GM20431 (cell line): ENCODE data around the gene NRDE2.

Experiments used
- in situ Hi-C: fragments of 300-500 bp; cut with MseI, MboI; formaldehyde crosslinking; loops from one replicate; pipeline ENCODE4 v1.15.0; 2020; ENCODE audit warnings: low sequenced_read_pairs; ENCODE audit not compliant: unreplicated experiment

NRDE2 gene

GRCh38 chr14:90331497-90332270 lies at the start of gene NRDE2:
NRDE2 (minus strand) TSS chr14:90331941; CDS start chr14:90331904, 37 bp downstream.
- in situ Hi-C loops, result no loop called here

- in situ Hi-C loops, result no loop called here
Measured at GRCh38 chr14:90381011-90381786, 49.5 kb upstream of the NRDE2 start.

GRCh38 chr14:90379106-90379505 lies 47.4 kb upstream of the NRDE2 start:
- in situ Hi-C loops, result no loop called here

GRCh38 chr14:90378249-90378648 lies 46.5 kb upstream of the NRDE2 start:
- in situ Hi-C loops, result no loop called here

- in situ Hi-C loops, result no loop called here
Measured at GRCh38 chr14:90375934-90376333, 44.2 kb upstream of the NRDE2 start.

GRCh38 chr14:90374813-90375212 lies 43.1 kb upstream of the NRDE2 start:
- in situ Hi-C loops, result no loop called here

GRCh38 chr14:90373887-90374286 lies 42.1 kb upstream of the NRDE2 start:
- in situ Hi-C loops, result no loop called here

- in situ Hi-C loops, result no loop called here
Measured at GRCh38 chr14:90368946-90369721, 37.4 kb upstream of the NRDE2 start.

GRCh38 chr14:90362558-90362896 lies 30.8 kb upstream of the NRDE2 start:
- in situ Hi-C loops, result no loop called here

- in situ Hi-C loops, result no loop called here
Measured at GRCh38 chr14:90361865-90362557, 30.3 kb upstream of the NRDE2 start.

GRCh38 chr14:90358359-90358758 lies 26.6 kb upstream of the NRDE2 start:
- in situ Hi-C loops, result no loop called here

- in situ Hi-C loops, result no loop called here
Measured at GRCh38 chr14:90356925-90357324, 25.2 kb upstream of the NRDE2 start.

- in situ Hi-C loops, result no loop called here
Measured at GRCh38 chr14:90355540-90356518, 24.1 kb upstream of the NRDE2 start.

GRCh38 chr14:90354551-90355298 lies 23.0 kb upstream of the NRDE2 start:
- in situ Hi-C loops, result no loop called here

- in situ Hi-C loops, result no loop called here
Measured at GRCh38 chr14:90349739-90350138, 18.0 kb upstream of the NRDE2 start.

GRCh38 chr14:90348270-90348669 lies 16.5 kb upstream of the NRDE2 start:
- in situ Hi-C loops, result no loop called here

- in situ Hi-C loops, result no loop called here
Measured at GRCh38 chr14:90345239-90345557, 13.5 kb upstream of the NRDE2 start.
